ENCODE results near the gene BIK.

BIK gene

GRCh38 chr22:43166132-43166930, 55.8 kb downstream of the BIK start:
- Histone ChIP-seq H3K4me3 (replicated peaks; ENCODE audit: low read depth, low read length) (no peak overlapping the region), H3K27me3 (replicated peaks; ENCODE audit: control insufficient read depth, insufficient read depth, low read length) (no peaks in the 10 kb centered on the region), H3K36me3 (ENCODE audit: control insufficient read depth, insufficient read depth, low read length) (peaks cover 17% of the 10 kb centered on the region)
- no peak for DNase-seq (ENCODE audit: extremely low read depth, insufficient read length)
- no peak for TF ChIP-seq CTCF (IDR thresholded peaks at IDR 0.05; ENCODE audit: insufficient read depth, low read length, poor library complexity, severe bottlenecking)

- Histone ChIP-seq H3K4me3 (replicated peaks; ENCODE audit: low read depth, low read length) (no peak overlapping the region), H3K36me3 (ENCODE audit: control insufficient read depth, insufficient read depth, low read length) (peaks cover 17% of the 10 kb centered on the region), H3K27me3 (replicated peaks; ENCODE audit: control insufficient read depth, insufficient read depth, low read length) (no peaks in the 10 kb centered on the region)
- no peak for TF ChIP-seq CTCF (IDR thresholded peaks at IDR 0.05; ENCODE audit: insufficient read depth, low read length, poor library complexity, severe bottlenecking)
- no peak for DNase-seq (ENCODE audit: extremely low read depth, insufficient read length)
These were observed 56.5 kb downstream of the BIK start for GRCh38 chr22:43167001-43167589.

GRCh38 chr22:43168471-43169309, 58.1 kb downstream of the BIK start:
- no peak for DNase-seq (ENCODE audit: extremely low read depth, insufficient read length)
- H3K36me3 ChIP-seq (ENCODE audit: control insufficient read depth, insufficient read depth, low read length) = peaks cover 19% of the 10 kb centered on the region

GRCh38 chr22:43169310-43170130, 59.0 kb downstream of the BIK start:
- Histone ChIP-seq H3K27me3 (replicated peaks; ENCODE audit: control insufficient read depth, insufficient read depth, low read length) (no peaks in the 10 kb centered on the region), H3K4me3 (replicated peaks; ENCODE audit: low read depth, low read length) (no peak overlapping the region), H3K36me3 (ENCODE audit: control insufficient read depth, insufficient read depth, low read length) (peaks cover 25% of the 10 kb centered on the region)
- TF ChIP-seq CTCF (IDR thresholded peaks at IDR 0.05; ENCODE audit: insufficient read depth, low read length, poor library complexity, severe bottlenecking) = no peak
- DNase-seq (ENCODE audit: extremely low read depth, insufficient read length) = no peak

More at GRCh38 chr22:43168471-43169309, 58.1 kb downstream of the BIK start:
- Histone ChIP-seq H3K27me3 (replicated peaks; ENCODE audit: control insufficient read depth, insufficient read depth, low read length) (no peaks in the 10 kb centered on the region), H3K4me3 (replicated peaks; ENCODE audit: low read depth, low read length) (no peak overlapping the region)
- no peak for TF ChIP-seq CTCF (IDR thresholded peaks at IDR 0.05; ENCODE audit: insufficient read depth, low read length, poor library complexity, severe bottlenecking)

- DNase-seq (ENCODE audit: extremely low read depth, insufficient read length) = no peak
- Histone ChIP-seq H3K27me3 (replicated peaks; ENCODE audit: control insufficient read depth, insufficient read depth, low read length) (no peaks in the 10 kb centered on the region), H3K36me3 (ENCODE audit: control insufficient read depth, insufficient read depth, low read length) (peaks cover 27% of the 10 kb centered on the region), H3K4me3 (replicated peaks; ENCODE audit: low read depth, low read length) (no peak overlapping the region)
- TF ChIP-seq CTCF (IDR thresholded peaks at IDR 0.05; ENCODE audit: insufficient read depth, low read length, poor library complexity, severe bottlenecking) = no peak
These were observed 59.6 kb downstream of the BIK start for GRCh38 chr22:43170131-43170480.

Measured in GM06990 (cell line).